NCI-H2171 (cell line): ENCODE results near the gene KDM3B.
"Not testable (repeated sequence)": the region's sequence is repeated elsewhere in the genome, so short reads cannot be mapped to it uniquely, and the experiment has no call there.

Experiments used
- DNase-seq: peaks from one replicate; lab custom pipeline; 2025; lab: John Stamatoyannopoulos, UW

KDM3B gene

DNA sequence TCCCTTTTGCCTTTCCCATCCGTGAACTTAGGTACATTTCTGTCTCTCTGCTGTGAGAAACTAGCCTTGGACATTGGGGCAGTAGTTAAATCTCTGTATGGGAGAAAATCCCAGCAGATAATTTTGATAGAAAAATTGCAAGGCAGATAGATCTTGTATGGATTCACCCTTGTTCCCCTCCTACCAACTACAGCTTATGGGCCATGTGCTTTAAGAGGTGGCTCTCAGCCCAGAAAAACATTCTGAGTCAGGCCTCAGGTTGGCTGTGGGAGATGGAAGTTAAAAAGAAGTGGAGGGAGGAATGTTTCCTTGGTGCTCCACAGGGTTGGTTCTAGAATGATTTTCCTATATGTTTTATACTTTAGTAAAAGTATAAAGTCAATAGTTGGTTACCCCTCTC is 1.4 kb upstream of the KDM3B start:
- DNase-seq, result no peak

DNA sequence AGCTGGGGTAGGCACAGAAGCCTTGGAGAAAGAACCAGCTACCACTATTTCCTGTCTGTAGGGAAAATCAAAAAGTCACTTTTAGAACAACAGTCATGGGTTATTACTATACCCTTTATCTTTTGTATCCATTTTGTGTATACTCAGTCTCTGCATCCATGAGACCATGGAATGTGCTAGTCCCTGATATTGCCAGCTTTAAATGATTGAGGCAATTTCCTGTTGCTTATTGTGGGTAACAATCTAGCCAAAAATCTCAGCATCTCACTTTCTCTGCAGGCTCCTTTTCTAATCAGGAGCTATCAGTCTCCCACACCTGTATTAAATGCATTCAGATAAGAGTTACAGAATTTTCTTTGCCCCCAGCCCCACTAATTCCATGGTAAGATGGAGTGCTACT is 968 bp upstream of the KDM3B start:
- DNase-seq, result no peak

DNA sequence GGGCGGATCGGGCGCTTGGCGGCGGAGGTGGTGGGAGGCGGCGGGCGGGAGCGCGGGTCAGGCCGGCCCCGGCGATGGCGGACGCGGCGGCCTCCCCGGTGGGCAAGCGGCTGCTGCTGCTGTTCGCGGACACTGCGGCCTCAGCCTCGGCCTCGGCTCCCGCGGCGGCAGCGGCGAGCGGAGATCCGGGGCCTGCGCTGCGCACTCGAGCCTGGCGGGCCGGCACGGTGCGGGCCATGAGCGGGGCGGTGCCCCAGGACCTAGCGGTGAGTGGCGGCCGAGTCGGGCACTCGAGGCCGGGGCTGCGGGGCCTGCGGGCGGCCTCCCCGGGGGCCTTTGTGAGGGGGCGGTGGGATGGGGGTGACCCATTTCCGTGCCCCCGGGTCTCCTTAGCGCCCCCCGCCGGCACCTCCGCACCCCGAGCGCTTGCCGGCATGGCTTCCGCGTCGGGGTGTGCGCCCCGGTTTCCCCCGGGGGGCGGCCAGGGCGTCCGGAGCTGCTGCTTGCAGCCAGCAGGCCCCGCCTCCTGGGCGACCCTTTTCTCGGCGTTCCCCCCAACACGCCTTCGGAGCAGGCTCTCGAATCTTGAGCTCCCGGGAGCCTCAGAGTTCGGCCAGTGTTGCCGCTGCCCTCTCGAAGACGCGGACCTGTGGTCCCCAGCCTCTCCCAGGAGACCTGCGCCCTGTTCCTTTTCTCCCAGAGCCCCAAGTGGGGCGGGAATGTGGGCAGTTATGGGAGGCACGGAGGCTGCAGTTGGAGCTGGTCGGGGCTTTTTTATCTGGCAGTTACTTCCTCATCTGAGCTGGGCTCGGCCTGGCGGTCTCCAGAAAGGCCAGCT is 456 bp downstream of the KDM3B start:
- DNase-seq, result no peak

DNA sequence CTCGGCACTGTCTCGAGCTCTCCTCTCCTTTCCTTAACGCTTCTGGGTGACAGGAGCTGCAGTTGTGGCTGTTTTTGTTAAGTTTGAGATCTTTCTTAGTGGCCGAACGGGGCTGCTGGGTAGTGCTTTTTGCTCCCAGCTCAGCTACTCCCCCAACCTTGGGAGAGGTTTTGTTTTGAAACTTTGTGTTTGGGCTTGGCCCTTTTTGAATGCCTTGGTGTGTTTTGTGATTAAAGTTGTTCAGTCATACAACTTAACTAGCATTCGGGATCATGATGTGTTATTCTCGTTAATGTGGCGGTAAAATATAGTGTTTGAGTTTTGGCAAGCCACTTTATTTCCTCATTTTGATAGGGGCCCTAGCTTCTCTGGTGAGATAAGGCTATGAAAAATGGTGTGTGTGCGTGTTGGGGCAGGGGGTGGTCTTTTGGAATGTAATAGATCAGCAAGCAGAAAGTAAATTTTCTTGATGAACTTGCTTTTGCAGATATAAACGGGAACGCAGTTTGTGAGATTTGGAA is 1.1 kb downstream of the KDM3B start:
- DNase-seq, result no peak

DNA sequence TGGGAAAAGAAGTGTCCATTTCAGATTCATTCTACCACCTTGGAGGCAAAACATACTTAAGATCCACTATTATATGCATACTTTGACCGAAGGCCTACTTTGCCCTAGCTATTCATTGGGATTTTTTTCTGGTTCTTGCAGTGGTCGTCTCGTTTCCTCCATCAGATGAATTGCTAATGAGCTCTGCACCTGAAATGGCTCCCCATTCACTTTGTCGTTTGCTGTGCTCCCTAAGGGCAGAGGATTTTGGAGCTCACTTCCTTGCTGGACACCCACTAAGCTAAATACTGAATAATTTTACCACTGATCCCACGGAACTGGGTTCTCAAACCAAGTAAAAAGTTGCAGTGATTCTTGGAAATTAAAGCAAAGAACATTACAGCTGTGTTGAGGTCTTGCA is 1.9 kb downstream of the KDM3B start:
- DNase-seq, result no peak

DNA sequence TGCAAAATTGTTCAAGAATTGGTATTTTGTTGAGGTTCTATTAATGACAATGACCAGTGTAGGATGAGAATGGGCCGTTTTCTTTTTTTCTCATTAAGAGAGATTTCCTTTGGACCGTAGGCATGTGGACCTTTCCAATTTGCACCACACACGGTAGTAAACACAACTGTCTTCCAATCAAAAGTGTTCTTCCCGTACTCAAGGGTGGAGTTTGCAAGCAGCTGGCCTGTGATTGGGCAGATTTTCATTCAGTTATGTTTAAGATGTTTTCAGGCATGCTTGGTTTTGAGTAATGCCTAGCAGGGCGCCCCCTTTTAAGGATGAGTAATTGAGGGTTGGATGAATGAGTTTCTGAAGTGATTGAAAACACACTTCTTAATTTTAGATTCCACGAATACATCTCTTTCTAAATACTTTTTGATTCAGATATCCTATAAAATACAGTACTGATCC is 2.5 kb downstream of the KDM3B start:
- no peak for DNase-seq

DNA sequence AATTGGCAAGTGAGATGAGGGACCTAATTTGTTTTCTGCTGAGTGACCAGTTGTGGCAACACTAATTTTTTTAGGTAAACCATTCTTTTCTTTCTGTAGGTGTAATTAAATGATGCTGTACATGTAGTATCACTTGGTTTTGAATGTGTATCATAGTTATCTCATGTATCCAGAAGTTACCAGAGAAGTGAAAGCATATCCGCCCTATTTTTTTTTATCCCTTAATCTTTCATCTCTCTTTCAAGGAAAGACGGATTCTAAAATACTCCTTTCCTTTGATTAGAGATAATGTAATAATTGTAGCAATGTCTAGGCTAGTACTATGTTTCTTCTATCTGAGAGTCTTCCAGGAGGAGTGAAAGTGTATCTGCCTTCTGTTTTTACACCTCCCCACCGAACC is 7.1 kb downstream of the KDM3B start:
- no peak for DNase-seq

DNA sequence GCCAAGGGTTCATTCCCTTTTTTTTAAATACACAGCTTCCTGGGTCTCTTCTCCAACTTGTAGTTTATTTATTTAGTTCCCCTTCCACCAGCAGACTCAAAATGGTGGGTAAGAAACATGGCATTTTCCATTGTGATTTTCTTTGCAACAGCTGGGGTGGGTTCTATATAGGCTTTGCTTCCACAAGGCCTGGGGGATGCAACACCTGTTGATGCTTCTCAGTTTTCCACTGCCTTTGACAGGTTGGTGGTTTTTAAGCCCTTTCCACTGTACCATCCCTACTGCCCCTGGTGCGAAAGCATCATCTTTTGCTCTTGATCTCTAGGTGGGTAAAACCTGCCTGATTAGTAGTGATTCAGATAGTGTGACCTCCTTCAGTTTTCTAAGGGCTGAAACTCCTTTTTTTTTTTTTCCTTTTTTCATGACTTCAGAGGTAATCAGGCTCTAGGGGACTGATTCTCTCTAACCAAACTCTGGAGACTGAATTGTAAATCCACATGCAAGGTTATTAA is 8.5 kb downstream of the KDM3B start:
- DNase-seq, result no peak

DNA sequence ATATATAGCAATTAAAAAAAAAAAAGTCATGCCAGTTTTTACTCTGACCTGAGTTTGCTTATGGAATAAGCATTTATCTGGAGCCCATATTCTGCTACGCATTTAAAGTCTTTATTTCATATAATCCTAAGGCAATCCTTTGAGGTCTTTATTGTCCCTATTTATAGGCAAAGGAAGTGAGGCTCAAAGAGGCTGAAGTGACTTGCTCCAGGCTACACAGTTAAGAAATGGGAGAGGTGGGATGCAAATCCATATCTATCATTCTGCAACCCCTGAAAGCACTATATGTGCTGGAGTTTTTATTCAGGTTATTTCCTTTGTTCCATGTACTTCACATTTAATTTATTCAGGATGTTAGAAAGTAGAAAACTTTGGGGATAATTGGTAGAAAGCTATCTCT is 12.1 kb downstream of the KDM3B start:
- no peak for DNase-seq

DNA sequence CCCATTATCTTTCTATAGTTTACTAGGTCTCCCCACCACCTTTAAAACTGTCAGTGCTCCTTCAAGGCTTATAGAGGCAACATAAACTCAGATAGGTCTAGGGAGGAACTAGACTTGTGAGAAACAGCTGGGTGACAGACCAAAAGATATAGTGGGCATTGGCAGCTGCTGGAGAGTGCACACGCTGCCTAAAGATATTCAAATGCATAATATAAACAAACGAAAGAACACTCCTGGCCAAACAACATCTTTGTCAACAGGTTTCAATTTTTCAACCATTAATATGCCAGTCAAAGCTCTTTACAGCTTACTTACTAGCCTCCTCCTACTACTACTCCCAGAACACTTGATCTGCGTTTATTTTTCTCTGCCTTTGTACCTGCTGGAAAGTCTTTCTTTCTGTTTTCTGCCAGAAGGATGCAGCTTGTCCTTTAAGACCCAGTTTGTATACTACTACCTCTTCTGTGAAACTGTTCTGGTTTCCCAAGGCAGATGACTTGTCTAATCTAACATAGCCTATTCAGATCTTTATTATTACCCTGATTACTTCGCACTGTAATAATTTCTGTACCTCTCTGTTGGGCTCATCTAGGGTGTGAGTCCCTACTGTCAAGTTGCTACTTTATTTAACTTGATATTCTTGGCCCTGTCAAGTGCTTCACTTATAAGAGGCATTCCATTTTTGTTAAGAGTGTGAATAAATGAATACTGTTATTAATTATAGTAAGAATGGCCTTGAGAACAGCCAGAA is 14.3 kb downstream of the KDM3B start:
- no peak for DNase-seq

DNA sequence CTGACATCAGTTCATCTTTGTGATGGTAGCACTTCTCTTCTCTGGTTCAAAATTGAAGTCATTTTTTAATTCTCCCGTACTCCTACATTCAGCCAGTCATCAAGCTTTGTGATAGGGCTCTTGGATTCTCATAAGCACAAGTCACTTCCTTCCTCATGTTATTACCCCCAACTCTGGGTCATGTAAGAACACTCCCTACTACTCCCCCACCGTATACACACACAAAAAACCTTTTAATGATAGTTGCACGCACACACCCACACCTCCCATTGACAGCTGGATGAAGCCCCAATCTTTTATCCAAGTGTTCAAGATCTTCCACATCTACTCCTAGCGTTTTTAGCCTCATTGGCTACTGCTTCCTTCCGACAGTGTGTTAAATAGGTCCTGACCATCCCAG is 16.8 kb downstream of the KDM3B start:
- DNase-seq, result no peak

DNA sequence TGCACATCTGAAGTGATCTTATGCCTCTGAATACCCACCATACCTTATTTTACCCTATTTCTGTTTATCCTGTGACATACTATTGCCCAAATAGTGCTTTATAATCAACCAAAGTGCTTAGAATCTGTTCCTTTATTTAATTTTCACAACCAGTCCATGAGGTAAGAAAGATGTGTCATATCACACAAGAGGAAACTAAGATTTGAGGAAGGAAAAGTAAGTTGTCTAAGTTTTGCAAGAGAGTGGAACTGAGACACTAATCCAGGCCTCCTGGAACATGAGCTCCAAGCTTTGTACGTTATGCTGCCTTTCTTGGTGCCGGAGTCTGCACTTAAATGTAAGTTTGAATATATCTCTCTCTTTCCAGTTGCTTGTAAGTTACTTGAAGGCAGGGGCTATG is 17.2 kb downstream of the KDM3B start:
- DNase-seq, result no peak

DNA sequence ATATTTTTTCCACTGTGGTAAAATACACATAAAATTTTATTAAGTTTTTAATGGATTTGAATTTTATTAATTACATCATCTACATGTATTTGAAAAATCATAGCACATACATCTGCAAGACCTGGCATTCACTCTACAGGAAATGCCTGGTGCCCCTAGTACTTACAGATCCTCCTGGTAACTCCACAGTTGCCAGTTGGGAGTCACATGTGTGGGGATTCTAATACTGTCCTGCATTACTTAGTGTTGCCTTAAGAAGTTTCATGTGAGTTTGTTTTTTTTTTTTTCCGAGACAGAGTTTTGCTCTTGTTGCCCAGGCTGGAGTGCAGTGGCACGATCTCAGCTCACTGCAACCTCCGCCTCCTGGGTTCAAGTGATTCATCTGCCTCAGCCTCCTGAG is 18.1 kb downstream of the KDM3B start:
- no peak for DNase-seq

DNA sequence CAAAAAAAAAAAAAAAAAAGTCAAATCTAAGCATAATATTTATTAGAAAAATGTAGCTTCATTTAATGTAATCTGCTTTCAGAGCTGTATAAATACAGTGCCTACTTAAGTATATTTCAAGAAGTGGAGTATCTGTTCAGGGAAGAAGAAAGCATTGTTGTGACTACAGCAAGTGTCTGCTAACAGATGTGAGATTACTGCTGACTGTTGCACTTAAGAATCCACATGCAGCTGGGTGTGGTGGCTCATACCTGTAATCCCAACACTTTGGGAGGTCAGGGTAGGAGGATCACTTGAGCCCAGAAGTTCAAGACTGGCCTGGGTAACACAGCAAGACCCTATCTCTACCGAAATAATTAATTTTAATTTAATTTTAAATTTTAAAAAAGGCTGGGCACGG is 19.0 kb downstream of the KDM3B start:
- DNase-seq, result no peak

DNA sequence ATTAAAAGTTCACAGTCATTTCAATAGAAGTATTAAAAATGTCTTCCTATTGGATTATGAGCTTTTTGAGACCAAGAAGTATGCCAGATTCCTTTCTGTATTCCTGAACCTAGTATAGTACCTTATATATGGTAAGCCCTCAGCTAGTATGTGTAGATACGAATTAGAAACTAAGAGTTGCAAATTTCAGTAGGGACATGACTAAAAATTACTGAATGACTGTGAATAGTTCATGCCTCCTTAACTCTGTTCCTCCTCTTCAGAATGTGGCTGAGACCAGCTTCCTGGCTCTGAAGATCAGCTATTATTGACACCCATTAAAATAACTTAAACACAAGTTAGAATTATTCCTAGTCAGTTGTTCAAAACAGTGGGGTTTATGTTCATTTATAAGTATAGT is 19.7 kb downstream of the KDM3B start:
- DNase-seq, result no peak

DNA sequence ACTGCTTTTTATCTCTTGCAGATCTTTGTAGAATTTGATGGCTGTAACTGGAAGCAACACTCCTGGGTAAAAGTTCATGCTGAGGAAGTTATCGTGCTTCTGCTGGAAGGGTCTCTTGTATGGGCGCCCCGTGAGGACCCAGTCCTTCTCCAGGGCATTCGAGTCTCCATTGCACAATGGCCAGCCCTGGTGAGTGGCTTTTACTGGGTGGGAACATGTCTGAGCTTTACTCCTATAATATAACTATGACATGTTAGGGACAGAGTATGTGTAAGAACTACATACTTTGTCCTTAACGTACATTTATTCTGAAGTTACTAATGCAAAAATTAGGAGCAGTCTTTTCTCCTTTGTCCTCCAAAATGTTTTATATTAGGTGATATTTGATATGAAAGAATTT is 20.2 kb downstream of the KDM3B start:
- no peak for DNase-seq

DNA sequence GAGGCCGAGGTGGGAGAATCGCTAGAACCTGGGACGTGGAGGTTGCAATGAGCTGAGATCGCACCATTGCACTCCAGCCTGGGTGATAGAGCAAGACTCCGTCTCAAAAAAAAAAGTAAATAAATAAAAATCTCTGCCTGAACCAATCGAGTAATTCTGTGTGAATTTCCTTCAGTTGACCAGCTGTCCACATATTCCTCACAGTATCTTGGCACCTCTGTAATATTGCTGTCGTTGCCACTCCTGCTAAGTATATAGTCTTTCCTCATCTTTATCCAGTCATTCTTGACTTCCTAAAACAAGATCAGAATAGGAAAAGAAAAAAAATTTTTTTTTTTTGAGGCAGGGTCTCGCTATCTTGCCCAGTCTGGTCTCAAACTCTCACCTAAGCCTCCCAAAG is 29.9 kb downstream of the KDM3B start:
- DNase-seq, result no peak

DNA sequence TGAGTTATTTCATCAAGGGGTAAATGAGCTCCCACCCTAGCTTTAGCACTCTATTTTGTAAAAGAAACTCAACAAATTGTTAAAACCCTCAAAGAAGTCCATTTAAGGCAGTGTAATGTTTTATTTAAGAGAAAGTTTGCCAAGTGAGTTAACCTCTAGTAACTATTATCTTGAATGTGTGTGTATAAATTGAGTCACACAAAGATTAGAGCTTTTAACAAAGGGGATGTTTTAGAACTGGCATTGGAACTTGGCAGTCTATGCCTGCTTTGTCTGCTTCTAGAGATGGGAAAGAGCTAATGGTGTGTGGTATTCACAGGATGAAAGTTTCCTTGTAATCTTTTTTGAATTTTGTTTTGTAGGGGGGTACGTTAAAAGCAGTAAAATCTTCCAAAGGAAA is 33.2 kb downstream of the KDM3B start:
- DNase-seq, result no peak

DNA sequence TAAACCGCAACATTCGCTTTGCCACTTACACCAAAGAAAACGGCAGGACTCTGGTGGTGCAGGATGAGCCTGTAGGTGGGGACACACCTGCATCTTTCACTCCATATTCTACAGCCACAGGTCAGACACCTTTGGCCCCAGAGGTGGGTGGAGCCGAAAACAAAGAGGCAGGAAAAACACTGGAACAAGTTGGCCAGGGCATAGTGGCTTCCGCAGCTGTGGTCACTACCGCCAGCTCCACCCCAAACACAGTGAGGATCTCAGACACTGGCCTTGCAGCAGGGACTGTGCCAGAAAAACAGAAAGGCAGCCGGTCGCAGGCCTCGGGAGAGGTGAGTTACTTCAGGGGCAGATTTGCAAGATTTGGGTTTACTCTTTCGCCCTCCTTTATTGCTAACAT is 33.8 kb downstream of the KDM3B start:
- DNase-seq, result no peak

DNA sequence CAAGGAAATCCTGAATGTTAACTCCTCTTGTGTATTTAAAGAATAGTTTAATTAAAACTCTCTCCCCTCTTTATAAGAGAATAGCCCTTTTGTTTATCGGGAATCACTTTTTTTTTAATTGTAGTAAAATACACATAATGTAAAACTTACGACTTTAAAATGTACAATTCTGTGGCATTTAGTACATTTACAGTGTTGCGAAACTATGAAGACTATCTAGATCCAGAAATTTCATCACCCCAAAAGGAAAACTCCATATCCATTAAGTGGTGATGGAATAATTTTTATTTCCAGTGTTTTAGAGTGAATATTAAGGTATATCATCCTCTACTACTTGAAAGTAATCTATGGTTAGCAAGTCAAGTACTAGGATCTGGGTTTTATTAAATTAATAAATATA is 36.8 kb downstream of the KDM3B start:
- DNase-seq, result no peak

DNA sequence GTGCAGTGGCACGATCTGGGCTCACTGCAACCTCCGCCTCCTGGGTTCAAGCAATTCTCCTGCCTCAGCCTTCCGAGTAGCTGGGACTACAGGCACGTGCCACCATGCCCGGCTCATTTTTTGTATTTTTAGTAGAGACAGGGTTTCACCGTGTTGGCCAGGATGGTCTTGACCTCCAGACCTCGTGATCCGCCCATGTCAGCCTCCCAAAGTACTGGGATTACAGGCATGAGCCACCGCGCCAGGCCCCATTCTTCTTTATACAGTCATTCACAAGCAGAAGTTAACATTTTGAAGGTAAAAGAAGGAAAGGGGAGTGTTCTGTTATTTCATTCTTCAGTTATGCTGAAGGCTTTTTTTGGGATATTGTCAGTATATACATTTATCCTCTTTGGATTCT is 37.4 kb downstream of the KDM3B start:
- DNase-seq, result not testable (repeated sequence)

DNA sequence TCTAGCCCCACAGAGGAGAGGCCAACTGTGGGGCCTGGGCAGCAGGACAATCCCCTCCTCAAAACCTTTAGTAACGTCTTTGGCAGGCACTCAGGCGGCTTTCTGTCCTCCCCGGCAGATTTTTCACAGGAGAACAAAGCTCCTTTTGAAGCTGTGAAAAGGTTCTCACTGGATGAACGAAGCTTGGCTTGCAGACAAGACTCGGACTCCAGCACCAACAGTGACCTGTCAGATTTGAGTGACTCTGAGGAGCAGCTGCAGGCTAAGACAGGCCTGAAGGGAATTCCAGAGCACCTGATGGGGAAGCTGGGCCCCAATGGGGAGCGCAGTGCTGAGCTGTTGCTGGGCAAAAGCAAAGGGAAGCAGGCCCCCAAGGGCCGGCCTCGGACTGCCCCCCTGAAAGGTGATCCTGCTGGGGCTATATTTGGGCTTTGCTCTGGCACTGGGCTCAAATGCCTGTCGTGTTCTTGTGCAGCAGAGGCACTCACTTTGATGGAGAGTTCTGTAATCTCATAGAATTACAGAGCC is 39.4 kb downstream of the KDM3B start:
- no peak for DNase-seq

DNA sequence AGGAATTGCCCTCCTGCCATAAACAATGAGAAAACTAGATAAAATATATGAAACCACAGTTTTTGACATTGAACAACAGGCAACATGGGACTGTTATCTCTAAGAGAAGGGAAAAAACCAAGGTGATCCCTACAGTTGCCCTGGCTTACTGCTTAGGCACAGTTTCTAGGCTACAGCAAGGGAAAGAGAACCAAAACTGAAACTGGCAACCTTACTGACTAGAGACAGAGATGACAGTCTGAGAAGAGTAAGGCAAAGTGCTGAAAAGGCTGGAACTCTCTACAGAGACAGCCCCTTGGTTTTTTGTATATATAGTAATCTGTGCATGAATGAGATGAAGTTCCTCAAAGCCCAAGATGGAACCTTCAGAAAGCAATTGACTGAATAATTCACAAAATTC is 50.2 kb downstream of the KDM3B start:
- DNase-seq, result no peak
